Measurements from ENCODE around the gene PRPF8.

PRPF8 gene

GRCh38 chr17:1643999-1644492 is 40.6 kb downstream of the PRPF8 start:
- DNase-seq, result no peak

- DNase-seq, result no peak
Observed at GRCh38 chr17:1643293-1643998, 41.2 kb downstream of the PRPF8 start.

DNA sequence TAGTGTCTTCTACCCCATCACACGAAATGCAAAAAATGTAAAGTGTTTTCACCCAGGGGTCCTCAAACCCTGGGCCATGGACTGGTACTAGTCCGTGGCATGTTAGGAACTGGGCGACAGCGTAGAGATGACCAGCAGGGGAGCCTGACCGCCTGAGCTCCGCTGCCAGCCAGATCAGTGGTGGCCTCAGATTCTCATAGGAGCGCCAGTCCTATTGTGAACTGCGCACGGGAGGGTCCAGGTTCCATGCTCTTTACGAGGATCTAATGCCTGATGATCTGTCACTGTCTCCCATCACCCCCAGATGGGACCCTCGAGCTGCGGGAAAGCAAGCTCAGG is 43.6 kb downstream of the PRPF8 start:
- no peak for DNase-seq

- no peak for DNase-seq
Observed at GRCh38 chr17:1640329-1641064, 44.2 kb downstream of the PRPF8 start.

- DNase-seq, result no peak
Observed at GRCh38 chr17:1639549-1640180, 45.0 kb downstream of the PRPF8 start.

- DNase-seq, result no peak
Observed at GRCh38 chr17:1638624-1639300, 45.9 kb downstream of the PRPF8 start.

DNA sequence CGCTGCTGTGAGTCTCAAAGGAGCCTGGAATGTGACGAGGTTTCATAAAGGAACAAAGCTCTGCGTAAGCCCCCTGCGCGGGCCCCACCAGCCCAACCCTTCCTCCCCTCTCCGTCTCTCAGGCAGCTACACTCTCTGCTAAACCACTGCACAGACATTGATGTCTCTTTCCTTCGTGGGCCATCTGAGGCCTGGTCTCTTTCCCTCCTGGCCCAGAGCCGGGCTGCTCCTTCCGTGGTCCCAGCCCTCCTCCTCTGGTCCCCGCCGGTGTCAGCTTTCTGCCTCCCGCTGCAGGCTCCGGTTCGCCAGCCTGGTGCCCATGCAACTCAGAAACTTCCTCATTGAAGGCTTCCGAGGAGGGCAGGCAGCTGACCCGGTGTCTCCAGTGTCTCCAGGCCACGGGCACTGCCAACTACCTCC is 46.5 kb downstream of the PRPF8 start:
- DNase-seq, result no peak

DNA sequence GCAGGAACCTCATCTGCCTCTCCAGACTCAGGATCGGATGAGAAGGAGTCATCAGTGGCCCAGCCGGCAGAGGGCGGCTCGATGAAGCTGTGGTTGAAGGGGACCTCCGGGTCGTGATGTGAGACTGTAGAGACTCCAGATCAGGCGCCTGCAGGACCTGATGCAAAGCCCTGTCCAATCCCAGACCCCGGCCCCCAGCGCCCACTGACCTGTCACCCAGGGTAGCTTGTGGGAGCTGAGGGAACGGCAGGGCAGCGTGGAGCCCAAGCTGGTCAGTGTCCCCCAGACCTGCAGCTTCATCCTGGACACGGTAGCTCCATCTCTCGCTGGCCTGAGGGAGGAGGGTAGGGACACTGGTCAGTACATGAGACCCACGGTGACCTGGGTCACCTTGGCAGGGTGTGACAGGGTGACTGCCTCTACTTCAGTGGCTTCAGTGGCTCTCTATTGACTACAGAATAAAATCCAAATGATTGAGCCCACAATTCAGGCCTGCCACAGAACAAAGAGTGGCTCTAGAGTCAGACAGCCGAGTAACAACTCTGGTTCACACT is 47.9 kb downstream of the PRPF8 start:
- DNase-seq, result no peak

DNA sequence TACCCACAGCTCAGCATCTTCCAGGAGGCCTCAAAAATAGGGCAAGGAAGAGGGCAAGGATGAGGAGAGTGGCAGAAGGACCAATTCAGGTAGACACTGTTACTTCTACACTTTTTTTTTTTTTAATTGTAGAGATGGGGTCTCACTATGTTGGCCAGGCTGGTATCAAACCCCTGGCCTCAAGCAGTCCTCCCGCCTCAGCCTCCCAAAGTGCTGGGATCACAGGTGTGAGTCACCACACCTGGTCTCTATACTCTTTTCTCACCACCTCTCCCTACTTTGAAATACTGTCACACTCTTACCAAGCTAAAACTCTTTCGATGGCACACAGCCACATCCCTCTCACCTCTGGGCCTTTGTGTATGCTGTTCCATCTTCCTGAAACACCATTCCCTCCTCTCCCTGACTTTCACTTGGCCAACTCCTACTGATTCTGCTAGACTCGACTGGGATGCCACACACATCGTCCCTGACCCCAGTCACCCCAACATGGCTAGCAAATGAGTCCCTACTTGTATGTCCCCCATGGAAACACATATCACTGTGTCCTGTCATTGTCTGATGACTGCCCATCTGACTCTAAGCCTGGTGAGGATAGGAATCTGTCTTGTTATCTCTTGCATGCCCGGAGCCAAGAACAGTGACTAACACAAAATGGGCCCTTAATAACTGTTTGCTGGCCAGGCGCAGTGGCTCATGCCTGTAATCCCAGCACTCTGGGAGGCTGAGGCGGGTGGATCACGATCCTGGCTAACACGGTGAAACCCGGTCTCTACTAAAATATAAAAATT is 48.8 kb downstream of the PRPF8 start:
- DNase-seq, result no peak

DNA sequence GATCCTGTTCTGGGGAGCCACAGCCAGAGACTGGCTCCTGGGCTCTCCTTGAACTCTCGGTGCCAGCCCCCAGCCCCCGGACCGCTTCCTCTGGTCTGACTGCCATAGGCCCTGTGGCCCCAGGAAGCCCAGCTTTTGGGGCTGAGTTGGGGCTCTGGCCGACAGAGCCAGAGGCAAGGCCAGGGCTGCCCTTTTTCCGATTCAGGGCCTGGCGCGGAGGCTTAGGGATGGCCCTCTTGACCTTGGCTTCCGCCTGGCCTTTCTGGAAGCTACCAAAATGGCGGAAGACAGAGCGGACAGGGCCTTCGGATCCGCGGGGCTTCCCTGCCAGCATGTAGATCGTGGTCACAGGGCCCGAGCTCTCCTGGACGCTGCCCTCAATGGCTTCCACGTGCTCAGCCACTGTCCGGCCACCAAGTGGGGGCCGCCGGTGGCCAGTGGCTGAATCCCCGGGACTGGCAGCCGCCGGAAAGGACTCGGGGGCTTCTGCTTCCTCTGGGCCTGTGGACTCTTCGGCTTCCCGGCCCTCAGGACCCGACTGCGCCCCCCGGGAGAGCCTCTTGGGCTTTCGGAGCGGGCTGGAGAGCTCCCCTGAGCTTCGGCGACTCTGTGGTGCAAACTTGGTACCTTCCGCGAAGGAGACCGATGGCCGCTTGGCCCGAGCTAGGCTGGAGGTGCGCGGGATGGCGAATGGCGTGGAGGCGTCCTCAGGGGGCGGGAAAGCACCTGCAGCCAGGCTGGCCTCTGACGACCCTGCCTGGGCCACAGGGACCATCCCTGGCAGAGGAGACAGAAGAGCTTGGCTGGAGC is 49.6 kb downstream of the PRPF8 start:
- no peak for DNase-seq

- DNase-seq, result no peak
Observed at GRCh38 chr17:1630662-1631061, 54.0 kb downstream of the PRPF8 start.

DNA sequence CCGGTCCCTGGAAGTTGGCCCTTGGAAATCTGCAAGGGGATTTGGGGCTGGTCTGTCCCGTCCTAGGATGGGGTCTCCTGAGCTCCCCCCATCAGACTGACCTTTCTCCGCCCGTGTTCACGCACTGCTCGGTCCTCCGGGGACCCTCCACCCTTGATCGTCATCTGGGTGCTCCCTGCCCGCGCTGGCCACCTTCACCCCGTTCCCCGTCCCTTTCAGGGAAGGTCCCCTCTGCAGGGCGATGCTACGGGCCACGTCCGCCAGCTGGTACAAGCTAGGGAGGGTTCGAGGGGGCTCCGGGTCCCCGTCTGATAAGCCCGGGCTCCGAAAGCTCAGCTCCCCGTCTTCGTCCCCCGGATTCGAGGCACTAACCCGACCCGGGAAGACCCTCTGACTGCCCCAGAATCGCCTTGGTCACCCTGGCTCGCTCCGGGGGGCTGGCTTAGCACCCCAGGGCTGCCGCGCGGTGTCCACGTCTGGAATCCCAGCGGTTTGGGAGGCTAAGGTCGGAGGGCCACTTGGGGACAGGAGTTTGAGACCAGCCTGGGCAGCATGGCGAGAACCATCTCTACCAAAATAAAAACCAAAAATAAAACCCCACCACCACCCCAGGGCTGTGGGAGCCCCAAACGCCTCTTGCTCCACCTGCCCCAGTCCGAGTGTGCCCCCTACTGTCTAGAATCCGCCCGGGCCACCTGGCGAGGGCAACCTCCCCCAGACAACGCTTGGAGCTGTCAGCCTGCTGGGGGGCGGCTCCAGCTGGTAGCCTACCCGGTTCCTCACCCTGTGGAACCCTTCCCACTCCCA is 55.0 kb downstream of the PRPF8 start:
- DNase-seq, result no peak

DNA sequence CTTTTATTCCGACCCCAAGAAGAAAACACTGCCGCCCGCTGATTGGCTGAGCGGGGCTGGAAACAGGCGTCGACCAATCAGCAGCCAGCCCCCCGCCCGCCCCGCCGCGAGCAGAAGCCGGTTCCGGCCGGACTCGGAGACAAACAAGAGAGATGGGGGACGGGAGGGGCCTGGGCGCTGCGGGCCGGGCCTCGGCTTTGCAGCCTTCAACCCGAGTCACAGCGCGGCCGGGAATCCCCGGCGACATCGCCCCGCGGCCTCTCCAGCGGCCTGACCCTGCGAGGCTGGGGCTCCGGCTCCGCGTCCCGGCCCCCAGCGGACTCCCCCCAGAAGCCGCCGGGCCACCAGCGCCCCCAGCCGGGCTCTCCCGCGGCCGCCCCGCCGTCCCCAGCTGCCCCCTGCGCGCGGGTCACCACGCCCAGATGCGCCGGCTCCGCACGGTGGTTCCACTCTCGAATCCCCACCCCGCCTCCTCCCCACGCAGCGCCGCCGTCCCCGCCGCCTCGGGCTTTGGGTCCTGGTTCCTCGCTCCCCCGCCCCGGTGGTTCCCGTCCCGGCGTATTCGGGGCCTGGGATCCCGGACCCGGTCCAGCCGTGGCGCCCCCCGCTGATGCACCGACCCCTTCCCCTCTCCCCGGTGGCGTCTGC is 55.7 kb downstream of the PRPF8 start:
- DNase-seq, result peak; percentile 67

DNA sequence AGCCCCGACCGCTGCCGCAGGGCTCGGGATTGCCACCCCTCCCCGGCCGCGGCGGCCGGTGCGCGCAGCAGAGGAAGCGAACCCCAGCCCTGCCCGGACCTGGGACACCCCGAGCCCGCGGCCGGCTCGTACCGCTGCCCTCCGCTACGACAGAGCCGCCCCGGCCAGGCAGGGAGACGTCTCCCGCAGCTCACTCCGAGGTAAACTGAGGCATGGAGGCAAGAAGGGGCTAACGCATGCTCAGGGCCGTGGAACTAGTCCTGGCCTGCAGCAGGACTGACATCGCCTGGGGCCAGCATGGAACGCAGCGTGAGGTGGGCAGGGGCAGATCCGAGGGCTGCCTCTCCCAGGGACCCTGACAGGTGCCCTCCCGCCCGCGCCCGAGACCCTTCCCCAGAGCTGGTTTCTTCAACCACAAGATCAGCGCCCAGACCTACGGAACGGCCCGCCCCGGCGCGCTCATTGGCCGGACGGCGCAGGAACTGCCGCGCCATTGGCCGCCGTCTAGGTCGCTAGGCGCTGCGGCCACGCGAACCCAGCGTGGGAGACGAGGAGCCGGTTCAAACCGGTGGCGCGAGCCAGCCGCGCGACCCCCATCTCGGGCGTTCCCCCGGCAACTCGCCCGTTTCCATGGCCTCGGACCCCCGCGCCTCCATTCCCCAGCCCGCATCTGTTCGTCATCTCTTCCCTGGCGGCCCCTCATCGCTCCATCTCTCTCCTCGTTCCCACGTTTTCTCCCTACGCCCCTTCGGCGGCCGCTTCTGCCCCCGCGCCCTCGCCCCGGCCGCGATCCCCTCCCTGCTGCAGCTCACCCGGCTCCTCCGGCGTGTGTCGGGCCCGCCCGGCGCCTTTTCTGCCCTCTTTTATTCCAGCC is 56.4 kb downstream of the PRPF8 start, which contains the start of gene SLC43A2:
TSS of gene SLC43A2 (minus strand) at position 853 of the 874 bp plus-strand sequence. CDS start 960 bp downstream, outside the sequence.
- DNase-seq, result no peak

DNA sequence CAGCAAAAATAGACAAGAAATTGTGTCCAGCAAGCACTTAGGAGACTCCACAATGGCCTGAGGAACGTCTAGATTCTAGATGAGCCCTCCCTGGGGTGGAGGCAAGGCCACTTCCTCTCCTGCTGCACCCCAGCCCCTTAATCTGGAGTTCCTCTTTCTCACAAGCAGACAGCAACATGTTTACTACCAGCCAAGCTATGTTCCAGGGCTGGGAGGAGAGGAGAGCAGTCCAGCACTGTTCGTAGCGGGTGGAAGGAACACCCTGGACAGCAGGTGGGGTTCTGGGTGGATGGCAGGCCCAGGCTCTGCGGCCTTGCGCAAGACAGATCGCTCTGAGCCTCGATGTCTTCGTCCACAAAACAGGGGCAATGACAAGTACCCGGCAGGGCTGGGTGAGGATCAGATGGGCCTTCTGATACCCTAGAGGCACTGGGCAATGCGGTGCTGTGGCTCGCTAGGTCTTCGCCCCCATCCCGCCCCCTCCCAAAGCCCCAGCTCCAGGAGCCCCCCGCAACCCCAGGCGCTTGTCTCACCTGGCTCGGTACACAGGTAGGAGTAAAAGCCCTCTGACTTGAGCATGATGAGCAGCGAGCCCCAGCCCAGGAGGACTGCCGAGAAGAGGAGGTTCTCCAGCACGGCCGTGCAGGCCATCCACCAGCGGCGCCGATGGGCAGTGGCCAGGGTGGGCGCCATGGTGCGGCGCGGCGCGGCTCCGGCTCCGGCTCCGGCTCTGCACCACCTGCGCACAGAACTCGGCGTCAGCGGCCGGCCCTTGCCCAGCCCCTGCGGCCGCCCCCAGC is 57.3 kb downstream of the PRPF8 start:
- no peak for DNase-seq

DNA sequence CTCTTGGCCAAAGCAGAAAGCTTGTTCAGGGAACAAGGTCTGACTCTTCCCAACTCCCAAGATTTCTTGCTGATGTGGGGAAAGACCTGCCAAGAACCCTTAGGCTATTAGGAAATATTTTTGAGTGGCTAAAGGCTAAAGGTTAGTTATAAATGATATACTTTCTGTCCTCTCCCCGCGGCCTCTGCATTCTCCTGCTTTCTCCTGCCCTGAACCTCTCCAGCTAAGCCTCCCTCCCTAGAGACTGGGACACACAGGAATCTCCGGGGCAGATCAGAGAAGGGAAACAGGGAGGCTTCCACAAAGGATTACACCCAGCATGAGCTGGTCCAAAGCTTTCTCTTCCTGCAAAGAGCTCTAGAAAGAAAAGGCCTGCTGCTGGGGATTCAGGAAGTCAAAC is 58.3 kb downstream of the PRPF8 start:
- DNase-seq, result no peak

DNA sequence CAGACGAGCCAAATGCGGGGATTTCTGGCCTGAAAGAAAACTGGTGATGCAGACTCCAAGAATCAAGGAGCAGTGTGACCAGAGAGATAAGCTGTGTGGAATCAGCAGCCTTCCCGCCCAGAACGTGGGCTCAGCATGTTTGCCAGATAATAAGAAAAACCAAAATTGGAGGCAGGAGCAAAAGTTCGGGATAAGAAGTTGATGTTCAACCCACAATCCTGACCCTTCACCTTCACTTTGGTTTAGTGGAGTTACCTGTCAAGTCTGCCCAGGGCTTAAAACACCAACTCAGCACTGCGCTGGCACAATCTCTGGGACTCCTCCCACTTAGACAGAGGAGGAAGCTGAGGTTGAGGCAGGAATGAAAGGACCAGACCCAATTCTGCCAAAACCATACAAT is 59.1 kb downstream of the PRPF8 start:
- no peak for DNase-seq

DNA sequence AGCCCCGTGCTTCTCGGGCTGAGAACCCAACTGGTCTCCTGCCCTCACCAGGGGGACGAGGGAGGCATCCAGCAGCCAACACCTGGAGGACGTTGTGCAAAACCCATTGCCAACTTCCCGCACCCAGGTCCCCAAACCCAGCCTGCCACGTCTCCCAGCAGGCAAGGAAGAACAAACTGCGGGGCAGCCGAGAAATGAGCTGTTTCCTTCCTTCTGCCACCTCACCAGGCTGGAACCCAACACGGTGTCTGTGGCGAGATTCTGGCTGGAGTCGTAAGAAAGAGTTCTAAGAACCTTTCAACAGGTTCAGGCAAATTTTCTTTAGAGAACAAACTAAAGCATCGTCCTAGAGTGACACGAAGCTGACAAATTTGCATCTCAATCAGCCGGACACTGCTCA is 59.6 kb downstream of the PRPF8 start:
- no peak for DNase-seq

Data from NCI-H1417 treated with DMSO at 0.1 percent for 48 hours (cell line).